Spinal cord (tissue), 10 donors: ENCODE measurements around the gene TRIM59. TPM values are rescaled to one million over a fixed set of nuclear protein-coding genes. Genes with fewer than 3 reads are reported as not detected.

Experiments used
- DNase-seq, 6 donors: peaks; one replicate each; pipeline versions ENCODE4 v3.0.0 to v3.0.0-alpha.2; 2013 to 2015; ENCODE audit warnings: low spot score in 6 of 6, low read depth in 4 of 6
- H3K27ac ChIP-seq: one replicate; pipeline ENCODE4 v1.5.1; 2013; ENCODE audit warnings: low read depth, low read length, control low read depth
- H3K27me3 ChIP-seq: one replicate; pipeline ENCODE4 v1.6.1; 2013; ENCODE audit warnings: low read length; ENCODE audit not compliant: control insufficient read depth, insufficient read depth
- H3K36me3 ChIP-seq: one replicate; pipeline ENCODE4 v1.6.1; 2013; ENCODE audit warnings: low read length; ENCODE audit not compliant: control insufficient read depth, insufficient read depth
- H3K4me1 ChIP-seq: one replicate; pipeline ENCODE4 v1.6.1; 2013; ENCODE audit warnings: low read length; ENCODE audit not compliant: control insufficient read depth, insufficient read depth
- H3K4me3 ChIP-seq: one replicate; pipeline ENCODE4 v1.5.1; 2013; ENCODE audit warnings: low read depth, low read length, control low read depth
- H3K9me3 ChIP-seq: one replicate; pipeline ENCODE4 v1.6.1; 2013; ENCODE audit warnings: low read length; ENCODE audit not compliant: control insufficient read depth, insufficient read depth
- WGBS: methylation state at CpG from one replicate; pipeline ENCODE4 v1.1.5; 2013; ENCODE audit warnings: missing lambda C conversion rate; ENCODE audit not compliant: insufficient coverage; 5-methylcytosine and 5-hydroxymethylcytosine counted together
- polyA plus RNA-seq, 2 donors: library from polyadenylated mRNA; unstranded; fragments of 120-200 nt; gene quantifications; one replicate each; pipeline ENCODE4 v1.2.1, GENCODE V29; 2013; ENCODE audit not compliant: insufficient read length in 2 of 2
- total RNA-seq, 2 donors: library from RNA; depleted of rRNA in 1 of 2; stranded (reverse); fragments of 120-200 nt in 1 of 2; fragments of >200 nt in 1 of 2; gene quantifications; one replicate each; pipeline versions ENCODE4 v1.2.3 to v1.2.4, GENCODE V29; 2013 to 2014
- donor health status: healthy.

The TRIM59 gene
- total and polyA plus RNA-seq, 4 donors, result 6.9 to 19.0 (median 7.7) TPM

- Histone ChIP-seq H3K4me1 (peaks cover 14% of the 10 kb centered on the region), H3K27me3 (peaks cover 11% of the 10 kb centered on the region), H3K27ac (no peak overlapping the region), H3K9me3 (peaks cover 1% of the 10 kb centered on the region), H3K36me3 (no peaks in the 10 kb centered on the region), H3K4me3 (no peak overlapping the region)
- DNase-seq, result no peak
- no CpG with 5 or more reads among the region's 3 CpGs for WGBS
Observed at GRCh38 chr3:160447544-160447943, 2.0 kb downstream of the TRIM59 start.

GRCh38 chr3:160446522-160447056, 3.0 kb downstream of the TRIM59 start:
- no peak for DNase-seq
- H3K36me3 ChIP-seq, result no peaks in the 10 kb centered on the region
- peaks cover 11% of the 10 kb centered on the region for H3K27me3 ChIP-seq
- peaks cover 14% of the 10 kb centered on the region for H3K4me1 ChIP-seq
- H3K27ac ChIP-seq, result no peak overlapping the region
- 96% methylated on average over 9 of the region's 13 CpGs for WGBS
- H3K4me3 ChIP-seq, result no peak overlapping the region
- H3K9me3 ChIP-seq, result peaks cover 1% of the 10 kb centered on the region

GRCh38 chr3:160445854-160446253, 3.7 kb downstream of the TRIM59 start:
- Histone ChIP-seq H3K4me1 (peaks cover 14% of the 10 kb centered on the region), H3K9me3 (peaks cover 1% of the 10 kb centered on the region), H3K36me3 (no peaks in the 10 kb centered on the region), H3K27ac (no peak overlapping the region), H3K27me3 (peaks cover 11% of the 10 kb centered on the region), H3K4me3 (no peak overlapping the region)
- DNase-seq, result no peak
- WGBS, result no CpG with 5 or more reads among the region's 1 CpG

- Histone ChIP-seq H3K4me3 (no peak overlapping the region), H3K36me3 (no peaks in the 10 kb centered on the region), H3K4me1 (peaks cover 4% of the 10 kb centered on the region), H3K9me3 (no peaks in the 10 kb centered on the region), H3K27ac (no peak overlapping the region), H3K27me3 (no peaks in the 10 kb centered on the region)
- DNase-seq, result no peak
- WGBS, result 100% methylated on average over 1 of the region's 1 CpG
Observed at GRCh38 chr3:160444411-160444810, 5.2 kb downstream of the TRIM59 start.

- Histone ChIP-seq H3K4me3 (no peak overlapping the region), H3K27me3 (no peaks in the 10 kb centered on the region), H3K27ac (no peak overlapping the region), H3K9me3 (no peaks in the 10 kb centered on the region), H3K4me1 (no peaks in the 10 kb centered on the region), H3K36me3 (no peaks in the 10 kb centered on the region)
- no peak for DNase-seq
- WGBS, result 95% methylated on average over 3 of the region's 7 CpGs
Observed at GRCh38 chr3:160440687-160441086, 8.9 kb downstream of the TRIM59 start.

GRCh38 chr3:160437083-160437455, 12.5 kb downstream of the TRIM59 start:
- Histone ChIP-seq H3K27ac (no peak overlapping the region), H3K36me3 (peaks cover 4% of the 10 kb centered on the region), H3K9me3 (no peaks in the 10 kb centered on the region), H3K27me3 (no peaks in the 10 kb centered on the region), H3K4me3 (no peak overlapping the region), H3K4me1 (no peaks in the 10 kb centered on the region)
- 89% methylated on average over 3 of the region's 5 CpGs for WGBS
- no peak for DNase-seq

GRCh38 chr3:160435747-160436146, 13.8 kb downstream of the TRIM59 start:
- Histone ChIP-seq H3K4me3 (no peak overlapping the region), H3K27ac (no peak overlapping the region), H3K36me3 (peaks cover 9% of the 10 kb centered on the region), H3K4me1 (no peaks in the 10 kb centered on the region), H3K9me3 (no peaks in the 10 kb centered on the region), H3K27me3 (no peaks in the 10 kb centered on the region)
- WGBS, result no CpG with 5 or more reads among the region's 1 CpG
- no peak for DNase-seq

GRCh38 chr3:160435095-160435494, 14.5 kb downstream of the TRIM59 start:
- no peaks in the 10 kb centered on the region for H3K4me1 ChIP-seq
- no peak overlapping the region for H3K4me3 ChIP-seq
- H3K27ac ChIP-seq, result no peak overlapping the region
- 94% methylated on average over 2 of the region's 2 CpGs for WGBS
- H3K9me3 ChIP-seq, result no peaks in the 10 kb centered on the region
- peaks cover 9% of the 10 kb centered on the region for H3K36me3 ChIP-seq
- no peak for DNase-seq
- no peaks in the 10 kb centered on the region for H3K27me3 ChIP-seq

GRCh38 chr3:160434071-160434470, 15.5 kb downstream of the TRIM59 start:
- H3K27ac ChIP-seq, result no peak overlapping the region
- H3K4me1 ChIP-seq, result no peaks in the 10 kb centered on the region
- DNase-seq, result no peak
- H3K27me3 ChIP-seq, result no peaks in the 10 kb centered on the region
- H3K36me3 ChIP-seq, result peaks cover 14% of the 10 kb centered on the region
- WGBS, result 100% methylated on average over 1 of the region's 2 CpGs
- no peak overlapping the region for H3K4me3 ChIP-seq
- H3K9me3 ChIP-seq, result no peaks in the 10 kb centered on the region

GRCh38 chr3:160427832-160428424, 21.7 kb downstream of the TRIM59 start:
- H3K27ac ChIP-seq, result no peak overlapping the region
- no peaks in the 10 kb centered on the region for H3K9me3 ChIP-seq
- no peaks in the 10 kb centered on the region for H3K27me3 ChIP-seq
- no peak overlapping the region for H3K4me3 ChIP-seq
- 94% methylated on average over 3 of the region's 11 CpGs for WGBS
- DNase-seq, result no peak
- H3K36me3 ChIP-seq, result peaks cover 17% of the 10 kb centered on the region
- H3K4me1 ChIP-seq, result no peaks in the 10 kb centered on the region
